HEK293 (cell line): ENCODE data around the gene RAB3IP.

Experiments used
- CTCF ChIA-PET: fragments of 350-600 bp; formaldehyde crosslinking; extraction: SDS; loops from one replicate; lab custom pipeline; 2021; ENCODE audit warnings: antibody characterized with exemption; lab: Yijun Ruan, JAX
- POLR2A ChIA-PET: fragments of 300-600 bp; formaldehyde crosslinking; extraction: SDS; loops from one replicate; lab custom pipeline; 2020; ENCODE audit warnings: antibody characterized with exemption, inconsistent platforms; lab: Yijun Ruan, JAX
- H3K27ac ChIP-seq: fragments of 200-500 bp; sonication (Bioruptor generic); 2 replicates; pipeline ENCODE4 v1.5.1; 2014; ENCODE audit warnings: low read depth, low read length, control low read depth, inconsistent platforms; ENCODE audit errors: extremely low read depth
- H3K36me3 ChIP-seq, 2 experiments: fragments of 200-500 bp in 1 of 2; sonication (Bioruptor generic) in 1 of 2; 1 replicate in 1 of 2; 2 replicates in 1 of 2; pipeline ENCODE4 v1.5.1; 2014 to 2017; ENCODE audit warnings: inconsistent platforms in 2 of 2, low read length in 2 of 2; ENCODE audit not compliant: control insufficient read depth in 2 of 2, insufficient read depth in 1 of 2
- H3K4me1 ChIP-seq: fragments of 200-500 bp; sonication (Bioruptor generic); 2 replicates; pipeline ENCODE4 v1.5.1; 2014; ENCODE audit warnings: mild to moderate bottlenecking, low read length, inconsistent platforms; ENCODE audit not compliant: control insufficient read depth, insufficient read depth
- H3K4me3 ChIP-seq: 2 replicates; pipeline ENCODE4 v1.5.1; 2011; ENCODE audit warnings: low read depth, mild to moderate bottlenecking, control low read depth, low read length, moderate library complexity
- H3K9me3 ChIP-seq: fragments of 200-500 bp; sonication (Bioruptor generic); 2 replicates; pipeline ENCODE4 v1.5.1; 2014; ENCODE audit warnings: low read depth, low read length, inconsistent platforms; ENCODE audit not compliant: control insufficient read depth, insufficient read depth
- GLIS1 ChIP-seq: fragments of 450-650 bp; formaldehyde crosslinking; IDR thresholded peaks from 2 replicates; pipeline ENCODE4 v1.5.1; 2016; ENCODE audit warnings: missing biosample characterization, missing genetic modification characterization
- KLF10 ChIP-seq: fragments of 450-650 bp; IDR thresholded peaks from 2 replicates; pipeline ENCODE4 v1.5.1; 2018; ENCODE audit warnings: missing biosample characterization, mild to moderate bottlenecking, missing genetic modification characterization
- OVOL3 ChIP-seq: fragments of 450-650 bp; formaldehyde crosslinking; IDR thresholded peaks from 2 replicates; pipeline ENCODE4 v1.5.1; 2016; ENCODE audit warnings: missing biosample characterization, missing genetic modification characterization
- SCRT2 ChIP-seq: fragments of 450-650 bp; formaldehyde crosslinking; IDR thresholded peaks from 2 replicates; pipeline ENCODE4 v1.5.1; 2016; ENCODE audit warnings: missing biosample characterization, missing genetic modification characterization
- ZBTB17 ChIP-seq: fragments of 450-650 bp; formaldehyde crosslinking; IDR thresholded peaks from 2 replicates; pipeline ENCODE4 v1.5.1; 2016; ENCODE audit warnings: missing biosample characterization, missing genetic modification characterization
- ZBTB21 ChIP-seq: fragments of 450-650 bp; formaldehyde crosslinking; IDR thresholded peaks from 2 replicates; pipeline ENCODE4 v1.5.1; 2017; ENCODE audit warnings: missing biosample characterization, missing genetic modification characterization
- ZFHX2 ChIP-seq: fragments of 450-650 bp; formaldehyde crosslinking; conservative IDR thresholded peaks from 2 replicates; pipeline ENCODE4 v1.5.1; 2016; ENCODE audit warnings: missing biosample characterization, missing genetic modification characterization
- ZNF10 ChIP-seq: fragments of 450-650 bp; formaldehyde crosslinking; IDR thresholded peaks from 2 replicates; pipeline ENCODE4 v1.5.1; 2017; ENCODE audit warnings: missing biosample characterization, missing genetic modification characterization
- ZNF16 ChIP-seq: fragments of 450-650 bp; formaldehyde crosslinking; IDR thresholded peaks from 2 replicates; pipeline ENCODE4 v1.5.1; 2016; ENCODE audit warnings: low read depth, missing biosample characterization, missing genetic modification characterization
- ZNF184 ChIP-seq: fragments of 450-650 bp; IDR thresholded peaks from 2 replicates; pipeline ENCODE4 v1.5.1; 2018; ENCODE audit warnings: missing biosample characterization, mild to moderate bottlenecking, missing genetic modification characterization
- ZNF24 ChIP-seq: fragments of 450-650 bp; formaldehyde crosslinking; IDR thresholded peaks from 2 replicates; pipeline ENCODE4 v1.5.1; 2016; ENCODE audit warnings: missing biosample characterization, missing genetic modification characterization
- ZNF404 ChIP-seq: fragments of 450-650 bp; formaldehyde crosslinking; IDR thresholded peaks from 2 replicates; pipeline ENCODE4 v1.5.1; 2017; ENCODE audit warnings: missing biosample characterization, missing genetic modification characterization
- ZNF473 ChIP-seq: fragments of 450-650 bp; formaldehyde crosslinking; IDR thresholded peaks from 2 replicates; pipeline ENCODE4 v1.5.1; 2017; ENCODE audit warnings: missing biosample characterization, missing genetic modification characterization
- ZNF600 ChIP-seq: fragments of 450-650 bp; formaldehyde crosslinking; IDR thresholded peaks from 2 replicates; pipeline ENCODE4 v1.5.1; 2016; ENCODE audit warnings: missing biosample characterization, missing genetic modification characterization
- ZNF623 ChIP-seq: fragments of 450-650 bp; formaldehyde crosslinking; IDR thresholded peaks from 2 replicates; pipeline ENCODE4 v1.5.1; 2016; ENCODE audit warnings: missing biosample characterization, missing genetic modification characterization
- ZNF660 ChIP-seq: fragments of 450-650 bp; IDR thresholded peaks from 2 replicates; pipeline ENCODE4 v1.5.1; 2018; ENCODE audit warnings: missing biosample characterization, mild to moderate bottlenecking, missing genetic modification characterization
- ZNF776 ChIP-seq: fragments of 450-650 bp; formaldehyde crosslinking; IDR thresholded peaks from 2 replicates; pipeline ENCODE4 v1.5.0; 2017; ENCODE audit warnings: missing biosample characterization, missing genetic modification characterization, borderline replicate concordance
- TF ChIP-seq, protein P1 (sequence below): fragments of 450-650 bp; formaldehyde crosslinking; conservative IDR thresholded peaks from 2 replicates; pipeline ENCODE4 v1.5.1; 2016; ENCODE audit warnings: low read depth, missing biosample characterization, missing genetic modification characterization

RAB3IP gene

DNA sequence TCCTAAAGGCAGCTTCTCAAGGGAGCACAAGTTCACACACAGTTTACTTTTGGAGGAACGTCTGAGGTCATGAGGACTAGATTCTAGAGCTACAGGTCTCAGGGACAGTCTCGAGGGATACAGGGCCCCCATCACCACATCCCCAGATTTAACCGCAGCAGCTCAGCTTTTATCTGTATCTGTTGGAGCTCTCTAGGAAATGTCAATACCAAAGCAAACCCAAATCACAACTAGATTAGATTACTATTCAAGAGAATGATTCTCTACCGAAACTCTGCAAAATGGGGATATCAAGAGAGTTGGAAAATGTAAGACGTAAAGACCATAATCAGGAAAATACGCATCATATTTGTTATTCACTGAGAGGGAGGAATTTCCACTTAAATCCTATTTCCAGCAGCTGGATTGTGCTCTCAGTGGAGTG, 82.4 kb downstream of the RAB3IP start:
- peaks cover 3 to 5% of the 10 kb centered on the region in 2 experiments; a peak in 2 of 3 replicates for H3K36me3 ChIP-seq
- H3K9me3 ChIP-seq = no peaks in the 10 kb centered on the region
- peaks cover 8% of the 10 kb centered on the region for H3K4me1 ChIP-seq
- no peak overlapping the region for H3K27ac ChIP-seq
- no peak for TF ChIP-seq ZNF623 (tag by site-specific recombination)
- TF ChIP-seq, all 188 proteins: peak for 0
- H3K4me3 ChIP-seq = no peak overlapping the region
- ChIA-PET CTCF (no interaction called here), POLR2A (interaction anchor here (0.6 kb wide), 1 partner anchor 30 kb away, joined by 3 read pairs; no protein-coding TSS in a partner anchor)

DNA sequence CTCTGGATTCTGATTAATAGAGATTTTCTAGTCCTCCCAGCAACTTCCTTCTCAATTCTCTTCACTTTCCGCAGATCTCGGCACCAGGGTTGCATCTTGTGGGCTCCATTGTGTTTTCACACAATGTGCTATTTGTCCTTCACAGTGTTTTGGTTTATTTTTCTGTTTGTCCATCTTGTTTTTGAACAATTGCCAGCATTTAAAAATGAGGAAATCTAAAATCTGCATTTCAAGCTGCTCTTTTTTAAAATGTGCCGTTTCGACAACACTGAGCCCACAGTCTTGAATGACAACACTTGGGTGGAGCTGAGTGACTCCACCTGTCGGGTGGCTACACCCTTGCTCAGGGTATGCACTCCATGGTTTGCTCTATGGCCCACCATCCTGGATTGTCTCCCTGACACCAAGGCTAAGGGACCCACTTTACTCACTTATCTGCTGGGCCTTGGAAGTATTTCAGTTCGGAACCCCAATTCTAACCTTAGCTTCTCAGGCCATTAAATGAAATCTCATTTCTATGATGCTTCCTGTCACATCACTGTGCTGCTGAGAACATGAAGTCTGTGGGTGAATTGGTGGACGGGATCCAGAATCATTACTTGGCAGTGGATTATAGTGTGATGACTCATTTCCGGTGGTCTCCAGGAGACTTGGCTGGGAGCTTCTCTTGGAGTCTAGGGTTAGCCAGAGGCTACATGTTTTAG, 82.9 kb downstream of the RAB3IP start:
- Histone ChIP-seq H3K4me1 (peaks cover 8% of the 10 kb centered on the region), H3K27ac (no peak overlapping the region), H3K36me3 (peaks cover 2 to 5% of the 10 kb centered on the region in 2 experiments; a peak in 2 of 3 replicates), H3K9me3 (no peaks in the 10 kb centered on the region), H3K4me3 (peak overlapping the region; percentile 6)
- ChIA-PET CTCF (no interaction called here), POLR2A (no interaction called here)
- no peak for TF ChIP-seq KLF10 (tag by site-specific recombination)
- TF ChIP-seq ZNF10 = 0 out of 2 replicates have a peak, but pooled peaks have one; percentile 40
- TF ChIP-seq ZNF473 = no peak
- 0 out of 2 replicates have a peak, but pooled peaks have one; percentile 38 for TF ChIP-seq SCRT2 (tag by site-specific recombination)
- TF ChIP-seq ZNF600 (tag by site-specific recombination) = 0 out of 2 replicates have a peak, but pooled peaks have one; percentile 27
- TF ChIP-seq OVOL3 (tag by site-specific recombination) = no peak
- TF ChIP-seq ZNF404 = no peak
- TF ChIP-seq, protein P1, sequence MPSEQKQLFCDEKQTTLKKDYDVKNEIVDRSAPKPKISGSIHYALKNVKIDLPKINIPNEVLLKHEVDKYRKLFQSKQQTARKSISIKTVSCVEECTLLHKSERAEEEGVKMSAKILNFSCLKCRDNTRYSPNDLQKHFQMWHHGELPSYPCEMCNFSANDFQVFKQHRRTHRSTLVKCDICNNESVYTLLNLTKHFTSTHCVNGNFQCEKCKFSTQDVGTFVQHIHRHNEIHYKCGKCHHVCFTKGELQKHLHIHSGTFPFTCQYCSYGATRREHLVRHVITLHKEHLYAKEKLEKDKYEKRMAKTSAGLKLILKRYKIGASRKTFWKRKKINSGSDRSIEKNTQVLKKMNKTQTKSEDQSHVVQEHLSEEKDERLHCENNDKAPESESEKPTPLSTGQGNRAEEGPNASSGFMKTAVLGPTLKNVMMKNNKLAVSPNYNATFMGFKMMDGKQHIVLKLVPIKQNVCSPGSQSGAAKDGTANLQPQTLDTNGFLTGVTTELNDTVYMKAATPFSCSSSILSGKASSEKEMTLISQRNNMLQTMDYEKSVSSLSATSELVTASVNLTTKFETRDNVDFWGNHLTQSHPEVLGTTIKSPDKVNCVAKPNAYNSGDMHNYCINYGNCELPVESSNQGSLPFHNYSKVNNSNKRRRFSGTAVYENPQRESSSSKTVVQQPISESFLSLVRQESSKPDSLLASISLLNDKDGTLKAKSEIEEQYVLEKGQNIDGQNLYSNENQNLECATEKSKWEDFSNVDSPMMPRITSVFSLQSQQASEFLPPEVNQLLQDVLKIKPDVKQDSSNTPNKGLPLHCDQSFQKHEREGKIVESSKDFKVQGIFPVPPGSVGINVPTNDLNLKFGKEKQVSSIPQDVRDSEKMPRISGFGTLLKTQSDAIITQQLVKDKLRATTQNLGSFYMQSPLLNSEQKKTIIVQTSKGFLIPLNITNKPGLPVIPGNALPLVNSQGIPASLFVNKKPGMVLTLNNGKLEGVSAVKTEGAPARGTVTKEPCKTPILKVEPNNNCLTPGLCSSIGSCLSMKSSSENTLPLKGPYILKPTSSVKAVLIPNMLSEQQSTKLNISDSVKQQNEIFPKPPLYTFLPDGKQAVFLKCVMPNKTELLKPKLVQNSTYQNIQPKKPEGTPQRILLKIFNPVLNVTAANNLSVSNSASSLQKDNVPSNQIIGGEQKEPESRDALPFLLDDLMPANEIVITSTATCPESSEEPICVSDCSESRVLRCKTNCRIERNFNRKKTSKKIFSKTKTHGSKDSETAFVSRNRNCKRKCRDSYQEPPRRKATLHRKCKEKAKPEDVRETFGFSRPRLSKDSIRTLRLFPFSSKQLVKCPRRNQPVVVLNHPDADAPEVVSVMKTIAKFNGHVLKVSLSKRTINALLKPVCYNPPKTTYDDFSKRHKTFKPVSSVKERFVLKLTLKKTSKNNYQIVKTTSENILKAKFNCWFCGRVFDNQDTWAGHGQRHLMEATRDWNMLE = peak; percentile 50; the same call in 1 of the 2 replicates
- no peak for TF ChIP-seq ZNF184
- no peak for TF ChIP-seq ZNF776 (tag by site-specific recombination)
- peak; percentile 35; the same call in 1 of the 2 replicates for TF ChIP-seq ZNF660
- peak; percentile 43; the same call in 1 of the 2 replicates for TF ChIP-seq ZBTB21 (tag by site-specific recombination)
- peak; percentile 26; the same call in 1 of the 2 replicates for TF ChIP-seq ZBTB17 (tag by site-specific recombination)
- TF ChIP-seq GLIS1 = peak; percentile 58
- 0 out of 2 replicates have a peak, but pooled peaks have one; percentile 34 for TF ChIP-seq ZNF24 (tag by site-specific recombination)
- no peak for TF ChIP-seq ZNF16
- peak; percentile 42; the same call in 1 of the 2 replicates for TF ChIP-seq ZFHX2
